ENCODE results near the gene RAB12.
"Not testable (repeated sequence)": the region's sequence is repeated elsewhere in the genome, so short reads cannot be mapped to it uniquely, and the experiment has no call there.

The RAB12 gene

DNA sequence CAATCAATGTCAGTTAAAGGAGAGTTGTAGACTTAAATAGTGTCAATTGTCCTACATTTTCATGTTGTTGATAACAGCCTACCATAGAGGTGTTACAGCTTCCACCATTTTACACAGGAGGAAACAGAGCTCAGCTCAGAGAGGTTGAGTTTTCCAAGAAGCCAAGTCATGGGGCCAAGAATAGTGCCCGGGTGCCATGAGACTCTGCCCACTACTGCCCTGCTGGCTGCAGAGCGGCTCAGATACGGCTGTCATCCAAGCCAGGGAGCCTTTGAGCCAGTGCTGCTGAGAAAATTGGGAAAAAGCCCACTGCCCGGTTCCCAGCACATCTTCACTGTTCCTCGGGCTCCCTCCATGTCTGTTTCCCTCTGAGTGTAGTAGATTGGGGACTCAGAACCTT is 22.0 kb downstream of the RAB12 start:
- Histone ChIP-seq H3K9ac (ENCODE audit: low read length) (no peak overlapping the region), H3K4me3 (ENCODE audit: low read length) (no peak overlapping the region), H3K36me3 (ENCODE audit: control insufficient read depth, insufficient read depth, low read length) (peaks cover 24% of the 10 kb centered on the region), H3K27me3 (ENCODE audit: control insufficient read depth, insufficient read depth, low read length) (no peaks in the 10 kb centered on the region), H3K27ac (ENCODE audit: low read depth, low read length) (no peak overlapping the region), H3K4me1 (ENCODE audit: control insufficient read depth, insufficient read depth, low read length) (peaks cover 3% of the 10 kb centered on the region)

DNA sequence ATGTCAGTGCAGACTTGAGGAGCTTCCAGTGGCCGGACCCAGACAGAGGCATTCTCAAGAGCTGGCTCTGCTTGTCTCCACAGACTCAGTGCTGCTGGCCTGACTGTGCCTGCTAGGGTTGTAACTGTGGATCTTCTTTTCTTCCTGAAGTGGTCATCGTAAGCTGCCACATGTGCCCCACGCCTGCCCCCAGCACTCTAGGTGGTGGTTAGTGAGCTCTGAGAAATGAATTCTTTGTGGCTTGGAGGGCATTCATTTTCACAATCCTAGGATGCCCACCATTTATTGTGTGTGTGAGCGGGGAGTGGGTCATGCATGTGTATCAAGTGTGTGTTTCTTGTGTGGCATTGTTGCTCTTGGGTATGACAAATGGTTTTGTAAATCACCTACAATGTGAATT is 23.1 kb downstream of the RAB12 start:
- H3K27ac ChIP-seq (ENCODE audit: low read depth, low read length) = no peak overlapping the region
- no peak overlapping the region for H3K9ac ChIP-seq (ENCODE audit: low read length)
- peaks cover 3% of the 10 kb centered on the region for H3K4me1 ChIP-seq (ENCODE audit: control insufficient read depth, insufficient read depth, low read length)
- no peak overlapping the region for H3K4me3 ChIP-seq (ENCODE audit: low read length)
- H3K36me3 ChIP-seq (ENCODE audit: control insufficient read depth, insufficient read depth, low read length) = peaks cover 23% of the 10 kb centered on the region
- no peaks in the 10 kb centered on the region for H3K27me3 ChIP-seq (ENCODE audit: control insufficient read depth, insufficient read depth, low read length)

DNA sequence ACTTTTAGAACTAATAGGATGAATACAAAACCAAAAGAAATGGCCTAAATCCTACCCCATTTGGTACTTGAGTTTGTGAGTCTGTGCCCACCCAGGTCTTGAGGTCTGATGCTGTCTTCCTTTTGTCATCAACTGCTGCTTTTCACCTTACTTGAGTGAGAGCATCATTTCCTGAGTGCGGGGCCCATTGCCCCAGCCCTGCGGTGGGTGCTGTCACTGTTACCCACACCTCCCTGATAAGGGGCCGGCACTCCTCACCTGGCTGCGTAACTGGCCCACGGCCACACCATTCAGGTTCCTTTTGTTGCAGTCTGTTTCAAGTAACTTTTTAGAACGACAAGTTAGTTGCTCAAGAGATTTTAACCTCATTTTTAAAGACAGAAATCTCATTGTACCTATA is 25.3 kb downstream of the RAB12 start:
- Histone ChIP-seq H3K4me1 (ENCODE audit: control insufficient read depth, insufficient read depth, low read length) (no peaks in the 10 kb centered on the region), H3K27me3 (ENCODE audit: control insufficient read depth, insufficient read depth, low read length) (no peaks in the 10 kb centered on the region), H3K4me3 (ENCODE audit: low read length) (no peak overlapping the region), H3K9ac (ENCODE audit: low read length) (no peak overlapping the region), H3K27ac (ENCODE audit: low read depth, low read length) (no peak overlapping the region), H3K36me3 (ENCODE audit: control insufficient read depth, insufficient read depth, low read length) (peaks cover 32% of the 10 kb centered on the region)

DNA sequence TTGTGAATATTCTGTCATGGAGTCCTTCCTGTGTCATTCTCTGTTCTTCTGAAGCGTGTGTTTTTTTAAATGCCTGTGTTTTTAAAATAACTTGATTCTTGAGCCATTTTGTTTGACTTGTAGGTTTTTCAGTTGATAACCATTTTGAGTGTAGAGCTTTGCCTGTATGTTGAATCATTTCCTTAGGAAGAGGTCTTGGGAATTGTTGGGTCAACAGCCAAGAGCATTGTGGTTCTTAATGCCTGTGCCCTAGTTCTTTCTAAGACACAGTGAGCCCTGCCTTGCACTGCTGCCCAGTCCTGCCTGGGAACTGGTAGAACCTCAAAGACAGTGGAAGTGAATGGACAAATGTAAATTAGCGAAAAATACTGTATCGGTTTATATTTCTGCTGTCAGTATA is 25.9 kb downstream of the RAB12 start:
- no peak overlapping the region for H3K27ac ChIP-seq (ENCODE audit: low read depth, low read length)
- H3K4me1 ChIP-seq (ENCODE audit: control insufficient read depth, insufficient read depth, low read length) = no peaks in the 10 kb centered on the region
- peaks cover 37% of the 10 kb centered on the region for H3K36me3 ChIP-seq (ENCODE audit: control insufficient read depth, insufficient read depth, low read length)
- no peaks in the 10 kb centered on the region for H3K27me3 ChIP-seq (ENCODE audit: control insufficient read depth, insufficient read depth, low read length)
- no peak overlapping the region for H3K4me3 ChIP-seq (ENCODE audit: low read length)
- no peak overlapping the region for H3K9ac ChIP-seq (ENCODE audit: low read length)

DNA sequence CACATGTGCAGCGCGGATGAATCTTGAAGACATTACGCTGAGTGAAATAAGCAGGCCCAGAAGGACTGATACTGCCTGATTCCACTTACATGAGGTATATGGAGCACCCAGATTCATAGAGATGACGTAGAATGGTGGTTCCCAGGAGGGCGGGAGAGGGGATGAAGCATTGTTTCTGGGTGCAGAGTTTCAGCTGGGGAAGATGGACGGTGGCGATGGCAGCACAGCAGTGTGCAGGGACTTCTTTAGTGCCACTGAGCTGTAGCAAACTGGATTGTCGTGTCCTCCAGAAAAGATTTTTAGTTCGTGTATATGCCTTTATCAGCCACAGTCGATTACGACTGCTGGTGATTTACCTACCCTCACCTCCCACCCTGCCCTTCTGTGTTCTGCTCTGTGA is 30.5 kb downstream of the RAB12 start:
- Histone ChIP-seq H3K27me3 (ENCODE audit: control insufficient read depth, insufficient read depth, low read length) (no peaks in the 10 kb centered on the region), H3K4me1 (ENCODE audit: control insufficient read depth, insufficient read depth, low read length) (no peaks in the 10 kb centered on the region), H3K36me3 (ENCODE audit: control insufficient read depth, insufficient read depth, low read length) (peaks cover 21% of the 10 kb centered on the region)

DNA sequence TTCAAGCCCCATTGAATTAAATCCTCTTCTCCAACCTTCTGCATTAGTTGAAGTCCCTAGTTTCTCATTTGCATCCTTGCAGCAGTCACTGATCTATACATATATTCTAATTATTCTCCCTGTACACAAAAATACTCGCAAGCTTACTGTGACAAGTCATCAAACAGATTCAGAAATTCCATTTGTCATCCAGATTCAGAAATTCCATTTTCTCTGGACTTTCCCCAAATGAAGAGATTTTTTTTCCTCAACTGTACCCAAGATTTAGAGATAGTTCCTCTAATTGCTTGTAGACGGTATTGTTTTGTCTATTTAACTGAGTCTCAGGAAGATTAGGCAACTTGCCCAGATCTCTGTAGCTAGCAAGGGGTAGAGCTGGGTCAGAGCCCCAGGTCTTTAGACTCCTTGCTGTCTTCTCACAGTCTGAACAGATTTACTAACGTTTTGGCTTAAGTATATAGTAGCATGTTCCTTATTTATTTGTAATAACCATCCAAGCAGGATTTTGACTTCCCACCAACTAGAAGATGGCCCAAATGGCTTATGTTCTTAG is 34.2 kb downstream of the RAB12 start:
- Histone ChIP-seq H3K9ac (ENCODE audit: low read length) (no peak overlapping the region), H3K36me3 (ENCODE audit: control insufficient read depth, insufficient read depth, low read length) (peaks cover 9% of the 10 kb centered on the region), H3K27ac (ENCODE audit: low read depth, low read length) (no peak overlapping the region), H3K27me3 (ENCODE audit: control insufficient read depth, insufficient read depth, low read length) (no peaks in the 10 kb centered on the region), H3K4me3 (ENCODE audit: low read length) (no peak overlapping the region), H3K4me1 (ENCODE audit: control insufficient read depth, insufficient read depth, low read length) (no peaks in the 10 kb centered on the region)

More for the DNA sequence above, 30.5 kb downstream of the RAB12 start:
- H3K27ac ChIP-seq (ENCODE audit: low read depth, low read length) = no peak overlapping the region
- H3K4me3 ChIP-seq (ENCODE audit: low read length) = no peak overlapping the region
- H3K9ac ChIP-seq (ENCODE audit: low read length) = no peak overlapping the region

DNA sequence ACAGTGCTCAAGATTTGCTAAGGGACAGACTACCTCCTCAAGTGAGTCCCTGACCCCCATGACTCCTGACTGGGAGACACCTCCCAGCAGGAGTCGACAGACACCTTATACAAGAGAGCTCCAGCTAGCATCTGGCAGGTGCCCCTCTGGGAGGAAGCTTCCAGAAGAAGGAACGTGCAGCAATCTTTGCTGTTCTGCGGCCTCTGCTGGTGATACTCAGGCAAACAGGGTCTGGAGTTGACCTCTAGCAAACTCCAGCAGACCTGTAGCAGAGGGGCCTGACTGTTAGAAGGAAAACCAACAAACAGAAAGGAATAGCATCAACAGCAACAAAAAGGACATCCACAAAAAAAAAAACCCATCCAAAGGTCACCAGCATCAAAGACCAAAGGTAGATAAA is 38.1 kb downstream of the RAB12 start:
- H3K9ac ChIP-seq (ENCODE audit: low read length); H3K27ac ChIP-seq (ENCODE audit: low read depth, low read length); H3K36me3 ChIP-seq (ENCODE audit: control insufficient read depth, insufficient read depth, low read length); H3K27me3 ChIP-seq (ENCODE audit: control insufficient read depth, insufficient read depth, low read length); H3K4me1 ChIP-seq (ENCODE audit: control insufficient read depth, insufficient read depth, low read length); H3K4me3 ChIP-seq (ENCODE audit: low read length): not testable (repeated sequence)

DNA sequence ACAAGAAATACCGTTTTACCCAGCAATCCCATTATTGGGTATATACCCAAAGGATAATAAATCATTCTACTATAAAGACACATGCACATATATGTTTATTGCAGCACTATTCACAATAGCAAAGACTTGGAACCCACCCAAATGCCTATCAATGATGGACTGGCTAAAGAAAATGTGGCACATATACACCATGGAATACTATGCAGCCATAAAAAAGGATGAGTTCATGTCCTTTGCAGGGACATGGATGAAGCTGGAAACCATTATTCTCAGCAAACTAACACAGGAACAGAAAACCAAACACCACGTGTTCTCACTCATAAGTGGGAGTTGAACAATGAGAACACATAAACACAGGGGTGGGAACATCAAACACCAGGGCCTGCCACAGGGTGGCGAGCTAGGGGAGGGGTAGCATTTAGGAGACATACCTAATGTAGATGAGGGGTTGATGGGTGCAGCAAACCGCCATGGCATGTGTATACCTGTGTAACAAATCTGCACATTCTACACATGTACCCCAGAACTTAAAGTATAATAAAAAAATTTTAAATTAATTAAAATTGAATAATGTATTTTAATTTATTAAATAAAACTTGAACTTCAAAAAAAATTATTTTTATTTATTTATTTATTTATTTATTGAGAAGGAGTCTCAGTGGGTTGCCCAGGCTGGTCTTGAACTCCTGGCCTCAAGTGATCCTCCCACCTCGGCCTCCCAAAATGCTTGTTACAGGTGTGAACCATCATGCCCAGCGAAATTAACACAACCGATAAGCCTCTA is 42.4 kb downstream of the RAB12 start:
- H3K4me1 ChIP-seq (ENCODE audit: control insufficient read depth, insufficient read depth, low read length); H3K27me3 ChIP-seq (ENCODE audit: control insufficient read depth, insufficient read depth, low read length); H3K36me3 ChIP-seq (ENCODE audit: control insufficient read depth, insufficient read depth, low read length); H3K27ac ChIP-seq (ENCODE audit: low read depth, low read length); H3K4me3 ChIP-seq (ENCODE audit: low read length); H3K9ac ChIP-seq (ENCODE audit: low read length): not testable (repeated sequence)

DNA sequence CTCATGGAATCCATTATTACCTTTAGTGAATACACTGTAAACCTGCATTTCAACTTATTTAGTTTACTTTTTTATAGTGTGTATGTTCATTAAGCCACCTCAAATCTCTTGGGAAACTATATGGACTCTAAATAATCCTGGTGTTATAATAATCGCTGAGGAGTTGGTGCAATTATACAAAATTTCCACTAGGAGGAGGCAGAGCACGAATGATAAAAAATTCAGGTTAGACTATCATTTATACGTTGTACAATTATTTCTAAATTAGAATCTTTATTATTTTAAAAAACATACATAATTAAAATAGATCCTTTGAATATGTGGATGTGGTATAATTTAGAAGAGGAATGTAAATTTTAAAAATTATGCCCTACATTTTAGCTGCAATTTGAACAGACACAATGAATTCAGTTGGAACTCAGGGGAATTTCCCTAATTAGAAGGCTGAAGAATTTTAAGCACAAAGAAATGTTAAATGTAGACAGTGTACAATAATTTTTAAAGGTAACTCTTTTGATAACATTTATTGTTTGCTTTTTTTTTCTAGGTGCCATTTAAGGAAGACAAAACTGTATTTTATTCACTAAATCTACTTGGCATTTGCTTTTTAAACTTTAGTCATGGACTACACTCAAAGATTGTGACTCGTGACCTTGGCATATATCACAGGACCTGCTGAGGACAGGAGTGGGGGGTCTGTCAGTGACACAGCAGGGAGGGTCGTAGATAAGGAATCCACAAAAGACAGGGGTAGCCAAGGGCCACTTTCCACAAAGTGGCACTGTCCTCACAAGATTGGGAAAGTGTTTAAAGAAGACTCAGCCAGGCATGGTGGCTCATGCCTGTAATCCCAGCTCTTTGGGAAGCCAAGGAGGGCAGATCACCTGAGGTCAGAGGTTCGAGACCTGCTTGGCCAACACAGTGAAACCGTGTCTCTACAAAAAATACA is 45.5 kb downstream of the RAB12 start:
- Histone ChIP-seq H3K27ac (ENCODE audit: low read depth, low read length) (no peak overlapping the region), H3K4me1 (ENCODE audit: control insufficient read depth, insufficient read depth, low read length) (no peaks in the 10 kb centered on the region), H3K36me3 (ENCODE audit: control insufficient read depth, insufficient read depth, low read length) (no peaks in the 10 kb centered on the region), H3K4me3 (ENCODE audit: low read length) (no peak overlapping the region), H3K9ac (ENCODE audit: low read length) (no peak overlapping the region), H3K27me3 (ENCODE audit: control insufficient read depth, insufficient read depth, low read length) (peaks cover 3% of the 10 kb centered on the region)

DNA sequence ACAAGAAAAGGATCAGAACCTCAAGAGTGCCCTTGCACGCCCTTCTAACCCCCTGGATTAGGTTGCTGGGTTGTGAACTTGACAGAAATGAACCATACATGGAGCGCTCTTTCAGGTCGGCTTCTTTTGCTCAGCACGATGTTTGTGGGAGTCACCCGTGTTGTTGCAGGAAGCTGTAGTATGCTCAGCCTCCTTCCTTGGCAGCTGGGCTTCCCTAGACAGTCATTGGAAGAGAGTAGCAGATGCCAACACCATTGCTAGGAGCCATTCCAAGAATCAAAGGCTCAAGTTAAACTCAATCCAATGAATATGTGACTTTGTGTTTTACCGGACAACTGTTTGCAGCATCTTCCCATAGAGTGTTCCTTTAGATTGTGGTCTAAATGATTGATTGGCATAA is 47.0 kb downstream of the RAB12 start:
- H3K36me3 ChIP-seq (ENCODE audit: control insufficient read depth, insufficient read depth, low read length) = no peaks in the 10 kb centered on the region
- peaks cover 3% of the 10 kb centered on the region for H3K27me3 ChIP-seq (ENCODE audit: control insufficient read depth, insufficient read depth, low read length)
- H3K27ac ChIP-seq (ENCODE audit: low read depth, low read length) = no peak overlapping the region
- no peaks in the 10 kb centered on the region for H3K4me1 ChIP-seq (ENCODE audit: control insufficient read depth, insufficient read depth, low read length)
- H3K4me3 ChIP-seq (ENCODE audit: low read length) = no peak overlapping the region
- no peak overlapping the region for H3K9ac ChIP-seq (ENCODE audit: low read length)

DNA sequence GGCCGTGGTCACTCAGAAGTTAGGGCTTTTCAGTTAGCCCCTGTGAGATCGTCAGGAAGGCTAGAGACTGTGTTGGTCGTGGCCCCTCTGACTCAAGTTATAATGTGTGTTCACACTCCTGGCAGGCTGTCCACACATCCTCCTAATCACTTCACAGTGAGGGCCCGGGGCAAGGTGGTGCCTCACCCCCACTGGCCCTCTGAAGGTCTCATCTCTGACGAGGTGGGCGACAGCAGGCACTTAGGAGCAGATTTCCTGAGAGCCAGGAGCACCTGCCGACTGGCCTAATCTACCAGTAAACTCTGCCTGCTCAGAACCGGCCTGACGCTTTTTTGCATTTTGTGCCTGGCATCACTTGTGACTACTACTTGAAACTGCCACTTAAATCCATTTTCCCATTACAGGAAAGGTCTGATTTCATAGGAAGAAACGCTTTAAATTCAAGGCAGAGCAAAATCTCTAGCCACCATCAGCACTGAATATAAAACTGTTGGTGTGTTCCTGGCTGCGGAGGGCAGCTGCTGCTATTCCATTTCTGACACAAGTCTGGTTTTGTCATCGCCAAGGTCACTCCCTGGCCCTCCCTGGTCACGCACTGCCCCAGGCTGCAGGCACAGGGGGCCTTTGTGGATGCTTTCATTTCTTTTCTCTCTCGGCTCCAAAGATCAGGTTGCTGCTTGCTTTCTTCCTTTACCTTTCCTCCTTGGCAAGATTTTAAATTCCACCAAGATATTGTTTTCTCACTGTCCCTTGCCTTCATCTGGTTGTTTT is 48.0 kb downstream of the RAB12 start:
- H3K27ac ChIP-seq (ENCODE audit: low read depth, low read length) = no peak overlapping the region
- H3K36me3 ChIP-seq (ENCODE audit: control insufficient read depth, insufficient read depth, low read length) = no peaks in the 10 kb centered on the region
- no peaks in the 10 kb centered on the region for H3K4me1 ChIP-seq (ENCODE audit: control insufficient read depth, insufficient read depth, low read length)
- H3K9ac ChIP-seq (ENCODE audit: low read length) = no peak overlapping the region
- H3K27me3 ChIP-seq (ENCODE audit: control insufficient read depth, insufficient read depth, low read length) = peaks cover 3% of the 10 kb centered on the region
- no peak overlapping the region for H3K4me3 ChIP-seq (ENCODE audit: low read length)

DNA sequence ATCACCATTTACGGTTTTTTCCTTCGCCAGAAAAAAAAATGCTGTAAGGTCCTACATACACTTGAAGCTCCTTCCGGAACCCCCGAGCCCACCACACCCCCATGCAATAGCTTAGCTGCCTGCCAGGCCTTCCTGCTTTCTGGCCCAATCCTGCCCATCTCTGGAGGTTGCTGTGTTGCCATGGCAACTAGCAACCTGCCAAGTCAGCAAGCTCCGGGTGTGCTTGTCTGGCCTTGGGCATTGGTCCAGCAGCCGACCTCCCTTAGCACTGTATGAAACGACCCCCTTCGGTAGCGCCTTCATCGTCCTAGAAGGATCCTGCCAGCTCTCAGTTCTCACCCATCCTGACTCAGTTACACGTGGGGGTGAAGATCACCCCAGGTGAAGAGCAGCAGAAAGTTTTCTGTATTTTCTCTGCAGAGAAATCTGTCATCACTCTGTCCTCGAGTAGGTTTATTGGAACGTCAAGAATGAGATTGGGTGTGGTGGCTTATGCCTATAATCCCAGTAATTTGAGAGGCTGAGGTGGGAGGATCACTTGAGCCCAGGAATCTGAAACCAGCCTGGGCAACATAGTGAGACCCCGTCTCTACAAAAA is 48.7 kb downstream of the RAB12 start:
- H3K27me3 ChIP-seq (ENCODE audit: control insufficient read depth, insufficient read depth, low read length) = peaks cover 3% of the 10 kb centered on the region
- H3K4me1 ChIP-seq (ENCODE audit: control insufficient read depth, insufficient read depth, low read length) = no peaks in the 10 kb centered on the region
- no peaks in the 10 kb centered on the region for H3K36me3 ChIP-seq (ENCODE audit: control insufficient read depth, insufficient read depth, low read length)
- H3K4me3 ChIP-seq (ENCODE audit: low read length) = no peak overlapping the region
- H3K9ac ChIP-seq (ENCODE audit: low read length) = no peak overlapping the region
- no peak overlapping the region for H3K27ac ChIP-seq (ENCODE audit: low read depth, low read length)
